HepG2 (cell line): ENCODE measurements around the gene LSMEM2. TPM values are rescaled to one million over a fixed set of nuclear protein-coding genes. Genes with fewer than 3 reads are reported as not detected.

Experiments
- ARHGAP35 ChIP-seq: sonication (generic); formaldehyde crosslinking; IDR thresholded peaks from 2 replicates; pipeline ENCODE4 v1.9.0; 2022; ENCODE audit warnings: mild to moderate bottlenecking, inconsistent platforms, moderate library complexity, missing genetic modification reagents, borderline replicate concordance
- CHD4 ChIP-seq: fragments of 200-600 bp; sonication (generic); IDR thresholded peaks from 2 replicates; pipeline ENCODE4 v1.7.0; 2017; ENCODE audit warnings: mild to moderate bottlenecking, low read length, borderline replicate concordance
- DMAP1 ChIP-seq: IDR thresholded peaks from 2 replicates; pipeline ENCODE4 v1.6.1; 2016
- FOXA3 ChIP-seq: IDR thresholded peaks from 2 replicates; pipeline ENCODE4 v1.6.1; 2016; ENCODE audit warnings: missing genetic modification reagents, missing compliant biosample characterization
- HNF4G ChIP-seq, 2 experiments: sonication (generic) in 1 of 2; formaldehyde crosslinking in 1 of 2; IDR thresholded peaks; 2 replicates each; pipeline versions ENCODE4 v1.4.0 to v1.6.1; 2011 to 2020; ENCODE audit warnings: borderline replicate concordance in 2 of 2, low read depth in 2 of 2, mild to moderate bottlenecking in 2 of 2, low read length in 1 of 2, missing genetic modification reagents in 1 of 2, moderate library complexity in 1 of 2
- JUND ChIP-seq: sonication (generic); formaldehyde crosslinking; IDR thresholded peaks from 2 replicates; pipeline ENCODE4 v1.8.0; 2022; ENCODE audit warnings: mild to moderate bottlenecking, missing genetic modification reagents
- NCOA2 ChIP-seq: sonication (generic); formaldehyde crosslinking; IDR thresholded peaks from 2 replicates; pipeline ENCODE4 v1.8.0; 2022; ENCODE audit warnings: inconsistent platforms
- POLR2AphosphoS5 ChIP-seq: IDR thresholded peaks from 2 replicates; pipeline ENCODE4 v1.6.1; 2012; ENCODE audit warnings: low read depth, low read length
- SAP130 ChIP-seq: IDR thresholded peaks from 2 replicates; pipeline ENCODE4 v1.6.1; 2016; ENCODE audit warnings: low read depth
- SIX1 ChIP-seq: sonication (generic); formaldehyde crosslinking; IDR thresholded peaks from 2 replicates; pipeline ENCODE4 v1.4.0; 2020; ENCODE audit warnings: missing genetic modification reagents, borderline replicate concordance
- SMARCC2 ChIP-seq: fragments of 450-650 bp; IDR thresholded peaks from 2 replicates; pipeline ENCODE4 v1.6.1; 2017; ENCODE audit warnings: antibody characterized with exemption, mild to moderate bottlenecking
- SOX13 ChIP-seq, 3 experiments: fragments of 450-650 bp in 1 of 3; sonication (generic) in 1 of 3; formaldehyde crosslinking in 1 of 3; IDR thresholded peaks in 2 of 3; conservative IDR thresholded peaks in 1 of 3; 2 replicates each; pipeline versions ENCODE4 v1.5.0 to v1.6.1; 2016 to 2020; ENCODE audit warnings: antibody characterized with exemption in 1 of 3, mild to moderate bottlenecking in 1 of 3, missing compliant biosample characterization in 1 of 3, missing genetic modification reagents in 1 of 3, moderate library complexity in 1 of 3
- SOX5 ChIP-seq: IDR thresholded peaks from 2 replicates; pipeline ENCODE4 v1.6.1; 2016; ENCODE audit warnings: borderline replicate concordance
- SRSF9 ChIP-seq: fragments of 200-400 bp; formaldehyde crosslinking; IDR thresholded peaks from 2 replicates; pipeline ENCODE4 v1.6.1; 2018; ENCODE audit warnings: borderline replicate concordance, mild to moderate bottlenecking, low read depth, low read length; ENCODE audit not compliant: insufficient read depth, poor library complexity, severe bottlenecking
- TP53 ChIP-seq: sonication (generic); formaldehyde crosslinking; conservative IDR thresholded peaks from 2 replicates; pipeline ENCODE4 v1.4.0; 2020; ENCODE audit warnings: missing genetic modification reagents
- ZNF160 ChIP-seq: sonication (generic); formaldehyde crosslinking; IDR thresholded peaks from 2 replicates; pipeline ENCODE4 v1.8.0; 2022; ENCODE audit warnings: mild to moderate bottlenecking, inconsistent platforms, missing genetic modification reagents
- ZNF251 ChIP-seq: sonication (generic); formaldehyde crosslinking; IDR thresholded peaks from 2 replicates; pipeline ENCODE4 v1.9.0; 2021; ENCODE audit warnings: mild to moderate bottlenecking, missing genetic modification reagents
- polyA plus RNA-seq, 8 experiments: library from polyadenylated mRNA; depleted of rRNA in 3 of 8; stranded (reverse) in 7 of 8; unstranded in 1 of 8; fragments of >200 nt; fragmentation: Illumina TruSeq in 4 of 8; extraction: Trizol in 4 of 8; gene quantifications; 2 replicates each; pipeline versions ENCODE4 v1.2.1 to v1.2.3, GENCODE V29; 2011 to 2016; ENCODE audit warnings: low read depth in 4 of 8, missing spikeins in 1 of 8, mixed read lengths in 1 of 8; ENCODE audit not compliant: insufficient read depth in 1 of 8
- total RNA-seq, 5 experiments: library from RNA; depleted of rRNA; stranded (reverse); fragments of >200 nt; fragmentation: Illumina TruSeq; extraction: Trizol; gene quantifications; 2 replicates each; pipeline ENCODE4 v1.2.3, GENCODE V29; 2016; ENCODE audit warnings: low read depth in 1 of 5
- TF ChIP-seq, protein P1 (sequence below): sonication (generic); formaldehyde crosslinking; IDR thresholded peaks from 2 replicates; pipeline ENCODE4 v1.5.0; 2020; ENCODE audit warnings: missing genetic modification reagents, mild to moderate bottlenecking, borderline replicate concordance
- TF ChIP-seq, protein P2 (sequence below): sonication (generic); formaldehyde crosslinking; IDR thresholded peaks from 2 replicates; pipeline ENCODE4 v1.5.0; 2020; ENCODE audit warnings: missing genetic modification reagents, mild to moderate bottlenecking, borderline replicate concordance
- TF ChIP-seq, protein P3 (sequence below): sonication (generic); formaldehyde crosslinking; IDR thresholded peaks from 2 replicates; pipeline ENCODE4 v1.5.0; 2020; ENCODE audit warnings: missing genetic modification reagents
- TF ChIP-seq, protein P4 (sequence below): sonication (generic); formaldehyde crosslinking; conservative IDR thresholded peaks from 2 replicates; pipeline ENCODE4 v1.8.0; 2022; ENCODE audit warnings: mild to moderate bottlenecking, moderate library complexity, missing genetic modification reagents

LSMEM2 gene
- total and polyA plus RNA-seq, 2 of the 13 experiments (the other 11 are each of a cell fraction or from before 2014, with no cell fraction given) = 0.07 to 0.41 TPM

DNA sequence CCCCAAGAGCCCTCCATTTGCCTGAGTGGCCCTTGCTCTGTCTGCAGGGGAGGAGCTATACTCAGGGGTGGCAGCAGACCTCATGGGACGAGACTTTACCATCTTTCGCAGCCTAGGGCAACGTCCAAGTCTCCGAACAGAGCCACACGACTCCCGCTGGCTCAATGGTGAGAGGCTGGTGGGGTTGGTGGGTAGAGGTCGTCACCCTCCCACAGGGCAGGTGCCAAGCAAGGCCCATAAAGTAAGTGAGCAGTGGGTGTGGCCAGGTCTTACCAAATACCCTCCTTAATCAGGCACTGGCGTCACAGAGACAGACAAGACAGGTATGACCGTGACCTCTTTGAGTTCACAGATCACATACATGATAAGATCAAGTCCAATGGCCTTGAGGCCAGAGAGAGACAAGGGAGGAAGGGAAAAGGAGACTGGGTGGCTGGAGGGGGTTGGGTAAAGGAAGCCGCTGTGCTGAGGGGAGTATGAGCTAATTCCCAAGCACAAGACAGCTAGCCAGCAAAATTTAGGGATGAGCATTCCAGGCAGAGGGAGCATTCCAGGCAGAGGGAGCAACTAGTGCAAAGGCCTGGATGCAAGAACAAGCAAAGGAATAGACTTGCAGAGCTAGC, 7.5 kb upstream of the LSMEM2 start (continued):
- TF ChIP-seq DMAP1 (CRISPR knock-in tag) (peak; percentile 60), ZNF251 (CRISPR knock-in tag) (no peak), SOX5 (CRISPR knock-in tag) (0 out of 2 replicates have a peak, but pooled peaks have one; percentile 25), SRSF9 (no peak), HNF4G (IDR thresholded peaks at IDR 0.05; ENCODE audit: borderline replicate concordance, low read depth, low read length) (no peak), HNF4G (CRISPR knock-in tag; IDR thresholded peaks at IDR 0.05; ENCODE audit: borderline replicate concordance, low read depth) (peak; percentile 58; the same call in 1 of the 2 replicates), CHD4 (no peak), TP53 (CRISPR knock-in tag) (no peak), ARHGAP35 (CRISPR knock-in tag) (no peak), SIX1 (CRISPR knock-in tag) (no peak), SOX13 (IDR thresholded peaks at IDR 0.05) (no peak), SOX13 (CRISPR knock-in tag; conservative IDR thresholded peaks at IDR 0.05 in 1 of 2, IDR thresholded peaks at IDR 0.05 in 1 of 2) (peak in 1 of 2 experiments; percentile 54; a peak in 2 of 4 replicates), JUND (CRISPR knock-in tag) (no peak), POLR2AphosphoS5 (peak; percentile 58), SAP130 (peak; percentile 79), FOXA3 (CRISPR knock-in tag) (0 out of 2 replicates have a peak, but pooled peaks have one; percentile 17), ZNF160 (CRISPR knock-in tag) (no peak), NCOA2 (peak; percentile 86), SMARCC2 (no peak)
- TF ChIP-seq, protein P1, sequence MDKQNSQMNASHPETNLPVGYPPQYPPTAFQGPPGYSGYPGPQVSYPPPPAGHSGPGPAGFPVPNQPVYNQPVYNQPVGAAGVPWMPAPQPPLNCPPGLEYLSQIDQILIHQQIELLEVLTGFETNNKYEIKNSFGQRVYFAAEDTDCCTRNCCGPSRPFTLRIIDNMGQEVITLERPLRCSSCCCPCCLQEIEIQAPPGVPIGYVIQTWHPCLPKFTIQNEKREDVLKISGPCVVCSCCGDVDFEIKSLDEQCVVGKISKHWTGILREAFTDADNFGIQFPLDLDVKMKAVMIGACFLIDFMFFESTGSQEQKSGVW (CRISPR knock-in tag) = no peak
- TF ChIP-seq, protein P2, sequence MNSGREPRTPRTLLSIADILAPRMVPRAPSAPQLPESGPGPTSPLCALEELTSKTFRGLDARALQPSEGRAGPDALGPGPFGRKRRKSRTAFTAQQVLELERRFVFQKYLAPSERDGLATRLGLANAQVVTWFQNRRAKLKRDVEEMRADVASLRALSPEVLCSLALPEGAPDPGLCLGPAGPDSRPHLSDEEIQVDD (CRISPR knock-in tag) = no peak
- TF ChIP-seq, protein P3, sequence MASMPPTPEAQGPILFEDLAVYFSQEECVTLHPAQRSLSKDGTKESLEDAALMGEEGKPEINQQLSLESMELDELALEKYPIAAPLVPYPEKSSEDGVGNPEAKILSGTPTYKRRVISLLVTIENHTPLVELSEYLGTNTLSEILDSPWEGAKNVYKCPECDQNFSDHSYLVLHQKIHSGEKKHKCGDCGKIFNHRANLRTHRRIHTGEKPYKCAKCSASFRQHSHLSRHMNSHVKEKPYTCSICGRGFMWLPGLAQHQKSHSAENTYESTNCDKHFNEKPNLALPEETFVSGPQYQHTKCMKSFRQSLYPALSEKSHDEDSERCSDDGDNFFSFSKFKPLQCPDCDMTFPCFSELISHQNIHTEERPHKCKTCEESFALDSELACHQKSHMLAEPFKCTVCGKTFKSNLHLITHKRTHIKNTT (CRISPR knock-in tag) = no peak
- TF ChIP-seq, protein P4, sequence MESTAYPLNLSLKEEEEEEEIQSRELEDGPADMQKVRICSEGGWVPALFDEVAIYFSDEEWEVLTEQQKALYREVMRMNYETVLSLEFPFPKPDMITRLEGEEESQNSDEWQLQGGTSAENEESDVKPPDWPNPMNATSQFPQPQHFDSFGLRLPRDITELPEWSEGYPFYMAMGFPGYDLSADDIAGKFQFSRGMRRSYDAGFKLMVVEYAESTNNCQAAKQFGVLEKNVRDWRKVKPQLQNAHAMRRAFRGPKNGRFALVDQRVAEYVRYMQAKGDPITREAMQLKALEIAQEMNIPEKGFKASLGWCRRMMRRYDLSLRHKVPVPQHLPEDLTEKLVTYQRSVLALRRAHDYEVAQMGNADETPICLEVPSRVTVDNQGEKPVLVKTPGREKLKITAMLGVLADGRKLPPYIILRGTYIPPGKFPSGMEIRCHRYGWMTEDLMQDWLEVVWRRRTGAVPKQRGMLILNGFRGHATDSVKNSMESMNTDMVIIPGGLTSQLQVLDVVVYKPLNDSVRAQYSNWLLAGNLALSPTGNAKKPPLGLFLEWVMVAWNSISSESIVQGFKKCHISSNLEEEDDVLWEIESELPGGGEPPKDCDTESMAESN (CRISPR knock-in tag) = peak; percentile 56; the same call in 1 of the 2 replicates
